Mammary epithelial cell (primary cell): ENCODE measurements around the gene POLD4.

ENCODE experiments used
- EZH2 ChIP-seq: IDR thresholded peaks from 2 replicates; pipeline ENCODE4 v1.6.1; 2012; ENCODE audit warnings: low read length, inconsistent platforms, borderline replicate concordance
- TF ChIP-seq, protein P1 (sequence below), 2 donors: IDR thresholded peaks in 1 of 2; conservative IDR thresholded peaks in 1 of 2; 2 replicates each; pipeline ENCODE4 v1.5.1; 2011 to 2012; ENCODE audit warnings: inconsistent platforms in 2 of 2, low read length in 2 of 2, mild to moderate bottlenecking in 2 of 2, control low read depth in 1 of 2, low read depth in 1 of 2; ENCODE audit not compliant: insufficient read depth in 1 of 2; ENCODE audit errors: extremely low read depth in 1 of 2

DNA sequence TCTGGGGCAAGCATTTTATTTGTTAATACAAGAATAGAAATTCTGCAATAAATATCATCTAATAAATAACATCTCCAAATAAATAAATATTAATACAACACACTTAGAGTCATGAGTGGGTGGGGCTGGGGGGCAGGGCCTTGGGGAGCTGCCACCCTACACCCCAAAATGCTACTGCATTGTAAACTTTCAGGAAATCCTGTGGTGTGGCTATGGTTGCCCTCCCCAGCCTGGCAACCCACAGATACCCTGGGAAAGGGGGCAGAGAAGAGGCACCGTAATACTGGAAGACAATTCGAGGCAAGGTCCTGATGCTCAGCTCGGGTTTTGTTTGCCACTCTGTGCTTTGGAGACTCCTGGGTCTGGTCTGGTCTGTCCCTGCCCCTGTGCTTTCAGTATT is 10.8 kb upstream of the POLD4 start:
- TF ChIP-seq, protein P1, sequence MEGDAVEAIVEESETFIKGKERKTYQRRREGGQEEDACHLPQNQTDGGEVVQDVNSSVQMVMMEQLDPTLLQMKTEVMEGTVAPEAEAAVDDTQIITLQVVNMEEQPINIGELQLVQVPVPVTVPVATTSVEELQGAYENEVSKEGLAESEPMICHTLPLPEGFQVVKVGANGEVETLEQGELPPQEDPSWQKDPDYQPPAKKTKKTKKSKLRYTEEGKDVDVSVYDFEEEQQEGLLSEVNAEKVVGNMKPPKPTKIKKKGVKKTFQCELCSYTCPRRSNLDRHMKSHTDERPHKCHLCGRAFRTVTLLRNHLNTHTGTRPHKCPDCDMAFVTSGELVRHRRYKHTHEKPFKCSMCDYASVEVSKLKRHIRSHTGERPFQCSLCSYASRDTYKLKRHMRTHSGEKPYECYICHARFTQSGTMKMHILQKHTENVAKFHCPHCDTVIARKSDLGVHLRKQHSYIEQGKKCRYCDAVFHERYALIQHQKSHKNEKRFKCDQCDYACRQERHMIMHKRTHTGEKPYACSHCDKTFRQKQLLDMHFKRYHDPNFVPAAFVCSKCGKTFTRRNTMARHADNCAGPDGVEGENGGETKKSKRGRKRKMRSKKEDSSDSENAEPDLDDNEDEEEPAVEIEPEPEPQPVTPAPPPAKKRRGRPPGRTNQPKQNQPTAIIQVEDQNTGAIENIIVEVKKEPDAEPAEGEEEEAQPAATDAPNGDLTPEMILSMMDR (conservative IDR thresholded peaks at IDR 0.05 in 1 of 2, IDR thresholded peaks at IDR 0.05 in 1 of 2; ENCODE audit: extremely low read depth in 1 of 2, insufficient read depth in 1 of 2, low read depth in 1 of 2, low read length in 2 of 2) = no peak
- TF ChIP-seq EZH2 = no peak
